NB4 (cell line): ENCODE measurements around the gene MSANTD4.
"Not testable (repeated sequence)": the region's sequence is repeated elsewhere in the genome, so short reads cannot be mapped to it uniquely, and the experiment has no call there.

Source experiments
- DNase-seq: peaks from one replicate; pipeline ENCODE4 v3.0.0; 2010; ENCODE audit warnings: low read depth
- H3K4me3 ChIP-seq: one replicate; pipeline ENCODE4 v1.5.1; 2011; ENCODE audit warnings: mild to moderate bottlenecking, low read depth, low read length, moderate library complexity
- CTCF ChIP-seq: IDR thresholded peaks from one replicate; pipeline ENCODE4 v1.5.1; 2012; ENCODE audit warnings: low read depth, low read length
- MAX ChIP-seq: IDR thresholded peaks from 2 replicates; pipeline ENCODE4 v1.6.1; 2011; ENCODE audit warnings: low read depth, low read length
- MYC ChIP-seq: IDR thresholded peaks from 2 replicates; pipeline ENCODE4 v1.6.1; 2011; ENCODE audit warnings: low read depth, low read length
- POLR2A ChIP-seq: IDR thresholded peaks from 2 replicates; pipeline ENCODE4 v1.6.1; 2011; ENCODE audit warnings: mild to moderate bottlenecking; ENCODE audit not compliant: insufficient read length; ENCODE audit errors: extremely low read depth

MSANTD4 gene

GRCh38 chr11:106017093-106017492, 4.9 kb downstream of the MSANTD4 start:
- TF ChIP-seq CTCF, result no peak
- no peak for TF ChIP-seq MAX
- TF ChIP-seq POLR2A, result no peak
- TF ChIP-seq MYC, result no peak
- no peak overlapping the region for H3K4me3 ChIP-seq
- DNase-seq, result no peak

- TF ChIP-seq POLR2A (no peak), MYC (no peak), MAX (no peak), CTCF (no peak)
- DNase-seq, result no peak
- no peak overlapping the region for H3K4me3 ChIP-seq
Observed at GRCh38 chr11:106015066-106015465, 7.0 kb downstream of the MSANTD4 start.

GRCh38 chr11:106014620-106015019, 7.4 kb downstream of the MSANTD4 start:
- DNase-seq, result no peak
- TF ChIP-seq MAX, result no peak
- no peak for TF ChIP-seq POLR2A
- no peak for TF ChIP-seq MYC
- no peak for TF ChIP-seq CTCF
- no peak overlapping the region for H3K4me3 ChIP-seq

- H3K4me3 ChIP-seq, result no peak overlapping the region
- DNase-seq, result no peak
- TF ChIP-seq MYC, result no peak
- no peak for TF ChIP-seq POLR2A
- no peak for TF ChIP-seq MAX
- TF ChIP-seq CTCF, result no peak
Observed at GRCh38 chr11:106014035-106014434, 8.0 kb downstream of the MSANTD4 start.

- no peak overlapping the region for H3K4me3 ChIP-seq
- TF ChIP-seq CTCF (no peak), MYC (no peak), MAX (no peak), POLR2A (no peak)
- DNase-seq, result peak; percentile 9
Observed at GRCh38 chr11:106012744-106013143, 9.3 kb downstream of the MSANTD4 start.

GRCh38 chr11:106011481-106011880, 10.6 kb downstream of the MSANTD4 start:
- DNase-seq, result no peak
- no peak overlapping the region for H3K4me3 ChIP-seq
- no peak for TF ChIP-seq POLR2A
- TF ChIP-seq MAX, result no peak
- TF ChIP-seq MYC, result no peak
- no peak for TF ChIP-seq CTCF

- not testable (repeated sequence) for DNase-seq, H3K4me3 ChIP-seq
Observed at GRCh38 chr11:106003094-106003493, 18.9 kb downstream of the MSANTD4 start.
